OCI-LY7 (cell line): Measurements from ENCODE around the gene USP32. TPM values are rescaled to one million over a fixed set of nuclear protein-coding genes. Genes with fewer than 3 reads are reported as not detected.

Experiments
- BruUV-seq: library from RNA; stranded (reverse); fragments of 400-500 nt; replicated peaks from 2 replicates; lab custom pipeline; 2021; lab: Mats Ljungman, UMichigan
- CTCF ChIA-PET: fragments of 300-600 bp; sonication (Branson Sonifier 250); formaldehyde crosslinking; loops from one replicate; lab custom pipeline; 2022; ENCODE audit warnings: antibody characterized with exemption; ENCODE audit not compliant: unreplicated experiment; lab: Charles Lee
- POLR2A ChIA-PET: fragments of 300-600 bp; sonication (Branson Sonifier 250); formaldehyde crosslinking; loops from one replicate; lab custom pipeline; 2022; ENCODE audit warnings: antibody characterized with exemption; lab: Charles Lee
- DNase-seq: peaks from one replicate; pipeline ENCODE4 v3.0.0-alpha.2; 2015; ENCODE audit warnings: low spot score
- H2AFZ ChIP-seq: fragments of 200-600 bp; sonication (generic), shearing (Covaris generic); 2 replicates; pipeline ENCODE4 v1.6.1; 2014; ENCODE audit warnings: mild to moderate bottlenecking, antibody characterized with exemption, low read length, moderate library complexity
- H3K27ac ChIP-seq: fragments of 200-600 bp; sonication (generic); 2 replicates; pipeline ENCODE4 v1.5.1; 2014; ENCODE audit warnings: mixed run types, low read depth, mild to moderate bottlenecking, moderate library complexity, low read length, inconsistent platforms; ENCODE audit not compliant: poor library complexity, severe bottlenecking
- H3K36me3 ChIP-seq: fragments of 200-600 bp; sonication (generic); 2 replicates; pipeline ENCODE4 v1.6.1; 2014; ENCODE audit warnings: mild to moderate bottlenecking, antibody characterized with exemption, low read length, moderate library complexity, mixed read lengths; ENCODE audit not compliant: insufficient read depth
- H3K4me1 ChIP-seq: fragments of 200-600 bp; sonication (generic); 2 replicates; pipeline ENCODE4 v1.5.1; 2014; ENCODE audit warnings: mild to moderate bottlenecking, low read length; ENCODE audit not compliant: insufficient read depth, poor library complexity, severe bottlenecking
- H3K4me2 ChIP-seq: fragments of 200-600 bp; sonication (generic); 2 replicates; pipeline ENCODE4 v1.6.1; 2014; ENCODE audit warnings: mild to moderate bottlenecking, low read length
- H3K4me3 ChIP-seq: fragments of 200-600 bp; sonication (generic); 2 replicates; pipeline ENCODE4 v1.5.1; 2014; ENCODE audit warnings: mild to moderate bottlenecking, low read depth, low read length; ENCODE audit not compliant: poor library complexity, severe bottlenecking
- H3K79me2 ChIP-seq: fragments of 200-600 bp; sonication (generic); 2 replicates; pipeline ENCODE4 v1.6.1; 2016; ENCODE audit warnings: low read depth, mild to moderate bottlenecking, low read length, moderate library complexity, mixed read lengths; ENCODE audit not compliant: insufficient read depth
- H3K9me2 ChIP-seq: fragments of 200-600 bp; sonication (generic); 2 replicates; pipeline ENCODE4 v1.6.1; 2016; ENCODE audit warnings: mild to moderate bottlenecking, low read length, mixed read lengths; ENCODE audit not compliant: insufficient read depth
- H3K9me3 ChIP-seq: fragments of 200-600 bp; sonication (generic); 2 replicates; pipeline ENCODE4 v1.6.1; 2014; ENCODE audit warnings: mild to moderate bottlenecking, mixed run types, low read length, mixed read lengths
- H4K20me1 ChIP-seq: fragments of 200-600 bp; sonication (generic); 2 replicates; pipeline ENCODE4 v1.6.1; 2014; ENCODE audit warnings: mild to moderate bottlenecking, antibody characterized with exemption, low read length, moderate library complexity, mixed read lengths; ENCODE audit not compliant: insufficient read depth
- CTCF ChIP-seq: fragments of 200-600 bp; sonication (generic); conservative IDR thresholded peaks from 2 replicates; pipeline ENCODE4 v1.5.1; 2014; ENCODE audit warnings: mild to moderate bottlenecking, antibody characterized with exemption, low read length, moderate library complexity, mixed read lengths
- EZH2phosphoT487 ChIP-seq: fragments of 200-600 bp; sonication (generic); IDR thresholded peaks from 2 replicates; pipeline ENCODE4 v1.6.1; 2018; ENCODE audit warnings: low read depth, borderline replicate concordance, mild to moderate bottlenecking, mixed run types, antibody characterized with exemption, low read length, moderate library complexity, mixed read lengths
- intact Hi-C: fragments of 100-400 bp; cut with micrococcal nuclease; formaldehyde crosslinking; loops from one replicate; pipeline ENCODE4 v1.10.0; 2022; ENCODE audit not compliant: unreplicated experiment
- total RNA-seq, 2 experiments: library from RNA; depleted of rRNA in 1 of 2; stranded (reverse); fragments of >200 nt in 1 of 2; shearing (Covaris generic) in 1 of 2; gene quantifications; 2 replicates each; pipeline ENCODE4 v1.2.3, GENCODE V29; 2014 to 2022

Gene USP32
- total RNA-seq, 2 experiments from 2014 or later = 16.9 to 28.0 TPM

- CTCF ChIA-PET = no interaction called here
- Histone ChIP-seq H3K4me2 (no peak overlapping the region), H3K9me2 (no peaks in the 10 kb centered on the region), H2AFZ (no peak overlapping the region), H3K36me3 (peaks cover 5% of the 10 kb centered on the region; the same call in 1 of the 2 replicates), H4K20me1 (no peaks in the 10 kb centered on the region), H3K4me3 (no peak overlapping the region), H3K27ac (no peak overlapping the region), H3K9me3 (no peaks in the 10 kb centered on the region), H3K79me2 (no peaks in the 10 kb centered on the region), H3K4me1 (no peaks in the 10 kb centered on the region)
- BruUV-seq = no TSS peak
- intact Hi-C loops = no loop called here
- TF ChIP-seq EZH2phosphoT487 (no peak), CTCF (no peak)
- DNase-seq = no peak
- POLR2A ChIA-PET = no interaction called here
Measured at GRCh38 chr17:60269417-60269816, 122.5 kb downstream of the USP32 start.

- no TSS peak for BruUV-seq
- intact Hi-C loops = no loop called here
Measured at GRCh38 chr17:60260540-60260939, 131.4 kb downstream of the USP32 start.

More at GRCh38 chr17:60260540-60260939, 131.4 kb downstream of the USP32 start:
- H3K4me1 ChIP-seq = no peaks in the 10 kb centered on the region
- H3K79me2 ChIP-seq = no peaks in the 10 kb centered on the region
- no peak overlapping the region for H3K27ac ChIP-seq
- no peak overlapping the region for H3K4me2 ChIP-seq
- H2AFZ ChIP-seq = no peak overlapping the region
- no peak overlapping the region for H3K4me3 ChIP-seq
- TF ChIP-seq CTCF (no peak), EZH2phosphoT487 (no peak)
- POLR2A ChIA-PET = interaction anchor here (0.7 kb wide), 1 partner anchor 1781 kb away, joined by 5 read pairs; no protein-coding TSS in a partner anchor
- H4K20me1 ChIP-seq = no peaks in the 10 kb centered on the region
- CTCF ChIA-PET = no interaction called here
- H3K9me2 ChIP-seq = no peaks in the 10 kb centered on the region
- no peak for DNase-seq
- peaks cover 10% of the 10 kb centered on the region; the same call in 1 of the 2 replicates for H3K36me3 ChIP-seq
- H3K9me3 ChIP-seq = no peaks in the 10 kb centered on the region
